GM19468 (cell line): ENCODE data around the gene BANK1.

Experiments
- ATAC-seq: cut with Tn5 transposase; IDR thresholded peaks from one replicate; pipeline ENCODE4 v1.9.1; 2021; ENCODE audit warnings: mild to moderate bottlenecking, moderate library complexity, moderate number of reproducible peaks; ENCODE audit not compliant: unreplicated experiment; ENCODE audit errors: extremely low read depth

The BANK1 gene

DNA sequence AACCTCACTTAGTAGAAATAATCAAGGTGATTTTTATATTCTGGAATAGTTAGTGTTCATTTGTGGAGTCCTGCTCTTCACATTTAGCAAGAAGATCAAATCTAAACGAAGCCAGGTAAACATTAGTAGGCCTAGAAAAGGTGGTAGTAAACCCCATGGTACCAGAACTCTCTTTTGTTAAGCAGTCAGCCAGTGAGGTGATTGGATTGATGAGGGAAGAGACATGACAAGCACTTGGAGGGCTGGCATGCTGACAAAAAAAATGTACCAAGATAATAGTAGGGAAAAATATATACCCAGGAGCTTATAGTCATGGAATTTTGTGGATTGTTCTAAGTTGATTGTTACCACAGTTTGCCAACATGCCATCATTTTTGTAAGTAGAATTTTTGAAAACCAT lies 163.8 kb downstream of the BANK1 start:
- no peak for ATAC-seq

DNA sequence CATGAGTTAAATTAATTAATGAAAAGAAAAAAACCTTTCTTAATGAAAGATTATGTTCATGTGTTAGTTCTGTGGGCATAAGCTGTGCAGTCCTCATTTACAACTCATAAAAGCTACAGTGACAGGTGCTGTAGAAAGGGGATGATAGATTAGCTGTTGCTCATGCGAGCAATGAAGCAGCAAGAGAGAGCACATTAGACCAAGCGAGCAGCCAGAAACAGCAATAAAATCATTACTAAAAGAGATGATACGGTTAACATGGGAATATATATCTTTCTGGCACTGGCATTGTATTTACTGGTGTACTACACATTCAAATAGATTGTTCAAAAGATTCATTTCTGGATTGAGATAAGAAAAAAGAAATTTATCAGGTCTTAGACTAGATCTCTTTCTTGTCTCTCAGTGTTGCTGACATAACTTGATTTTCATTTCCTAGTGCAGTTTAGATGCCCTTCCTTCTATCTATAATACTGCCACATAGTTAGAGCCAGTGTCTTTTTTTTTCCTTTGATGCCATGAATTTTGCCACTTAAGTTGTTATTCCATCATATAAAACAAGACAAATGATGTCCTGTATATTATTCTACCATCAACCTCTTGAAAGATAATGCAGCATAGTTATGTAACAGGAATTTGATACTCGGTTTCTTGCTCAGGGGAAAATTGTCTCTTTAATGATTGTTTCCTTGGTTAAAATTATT lies 164.6 kb downstream of the BANK1 start:
- ATAC-seq = no peak

DNA sequence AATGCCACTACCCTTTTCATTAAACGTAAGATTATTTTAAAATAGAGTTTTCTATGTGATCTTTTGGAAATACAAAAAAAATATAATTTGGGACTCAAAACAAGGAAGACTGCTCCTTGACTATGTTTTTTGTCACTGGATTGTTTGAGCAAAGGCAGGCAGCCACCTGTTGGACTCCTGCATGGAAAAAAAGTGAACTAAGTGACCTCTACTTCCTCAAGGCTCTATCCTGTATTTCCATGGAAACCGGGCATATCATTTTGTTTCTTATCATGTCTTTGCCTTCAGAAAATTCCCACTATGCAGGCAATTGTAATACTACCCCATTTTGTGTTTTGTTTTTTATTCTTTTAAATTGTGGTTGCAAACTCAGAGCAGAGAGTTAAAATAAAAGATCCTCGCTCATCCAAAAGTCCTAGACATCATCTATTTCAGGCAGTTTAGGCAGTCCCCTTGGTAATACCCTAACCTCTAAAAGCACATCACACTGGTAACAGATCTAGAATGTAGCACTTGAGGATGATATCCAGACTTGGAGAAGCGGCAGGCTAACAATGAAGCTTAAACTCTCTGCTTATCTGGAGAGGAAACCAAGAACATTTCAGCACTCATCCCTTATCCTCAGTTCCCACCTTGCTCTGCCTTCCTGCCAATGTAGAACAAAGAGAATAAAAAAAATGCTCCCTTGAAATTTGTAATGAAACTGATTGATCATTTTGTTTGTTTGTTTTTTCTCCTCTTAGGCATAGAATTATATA lies 165.7 kb downstream of the BANK1 start:
- ATAC-seq = no peak

DNA sequence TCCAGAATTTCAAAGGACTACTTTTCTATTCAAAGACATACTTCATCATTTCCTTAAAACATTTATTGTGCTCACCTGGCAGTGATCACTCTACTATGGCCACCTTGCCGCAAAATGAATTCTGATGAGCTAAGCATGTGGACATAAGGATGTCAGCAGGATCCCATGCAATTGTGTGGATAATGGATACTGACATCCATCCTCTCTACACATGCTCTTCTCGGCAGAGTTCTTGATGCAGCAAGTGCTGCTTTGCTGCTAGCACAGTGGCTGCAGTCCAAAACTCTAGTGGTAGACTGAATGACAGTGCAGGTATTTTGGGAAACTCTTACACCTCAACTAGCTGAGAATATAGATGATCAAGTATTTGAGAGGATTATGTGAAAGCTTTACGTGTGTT lies 168.0 kb downstream of the BANK1 start:
- ATAC-seq = no peak

DNA sequence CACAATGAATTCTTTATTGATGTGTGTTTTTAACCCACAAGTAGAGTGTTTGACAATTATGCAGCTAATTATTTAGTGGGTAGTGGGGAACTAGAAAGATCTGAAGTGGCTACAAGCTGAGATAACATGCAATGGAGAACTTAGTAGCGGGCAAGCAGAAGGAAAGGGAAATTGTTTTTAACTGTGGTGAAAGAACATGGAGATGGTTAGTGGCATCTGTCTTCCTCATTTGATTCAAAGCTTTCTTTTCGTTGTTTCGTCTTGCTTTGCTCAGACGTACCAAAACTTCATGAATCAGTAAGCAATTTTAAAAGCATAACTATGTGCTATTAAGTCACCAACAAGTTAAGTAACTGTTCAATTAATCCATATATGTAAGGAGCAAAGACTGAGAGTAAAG lies 169.9 kb downstream of the BANK1 start:
- no peak for ATAC-seq

DNA sequence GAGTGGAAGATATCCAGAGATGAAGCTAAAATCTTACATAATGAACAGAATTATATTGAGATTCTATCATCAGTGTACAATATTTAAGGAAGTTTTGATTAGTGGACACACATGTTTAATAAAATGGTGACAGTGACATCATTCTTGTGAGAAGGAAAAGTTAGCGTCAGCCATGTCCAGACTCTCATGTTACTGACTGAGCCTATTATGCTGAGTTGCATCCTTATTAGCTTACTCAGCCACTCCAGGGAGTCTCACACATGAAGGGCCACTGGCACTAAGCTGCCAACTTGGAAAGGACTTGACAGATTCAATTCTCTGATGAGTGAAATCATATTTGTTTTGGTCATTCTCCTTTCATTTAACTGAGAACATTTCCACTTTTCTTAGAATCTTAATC lies 170.6 kb downstream of the BANK1 start:
- ATAC-seq = no peak

DNA sequence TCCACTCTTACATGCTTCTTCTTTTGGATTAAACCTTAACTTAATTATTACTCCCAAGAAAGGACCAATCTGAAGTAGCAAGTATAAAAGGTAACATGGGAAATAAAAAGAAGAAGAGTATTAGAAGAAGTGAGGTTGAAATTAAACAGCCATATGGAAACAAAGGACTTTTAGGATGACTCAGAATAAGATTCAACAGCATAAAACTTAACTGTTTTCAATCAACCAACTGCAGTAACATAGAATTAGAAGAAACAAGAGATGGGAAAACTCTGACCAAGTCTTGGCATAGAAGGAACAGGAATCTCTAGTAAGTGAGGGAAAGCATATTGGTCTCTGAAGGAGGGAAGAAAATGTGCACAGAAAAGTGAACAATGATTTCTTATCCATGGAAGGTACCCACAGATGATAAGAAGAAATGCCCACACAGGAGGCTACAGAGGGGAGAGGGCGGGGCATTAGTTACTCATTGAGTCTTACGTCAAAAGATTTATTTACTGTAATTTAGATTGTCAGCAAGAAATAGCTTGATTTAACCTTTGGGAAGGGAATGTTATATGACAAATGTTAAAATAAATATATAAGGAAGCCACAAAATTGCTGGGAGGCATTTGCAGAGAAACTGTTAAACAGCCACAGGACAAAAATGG lies 177.3 kb downstream of the BANK1 start:
- ATAC-seq = no peak

DNA sequence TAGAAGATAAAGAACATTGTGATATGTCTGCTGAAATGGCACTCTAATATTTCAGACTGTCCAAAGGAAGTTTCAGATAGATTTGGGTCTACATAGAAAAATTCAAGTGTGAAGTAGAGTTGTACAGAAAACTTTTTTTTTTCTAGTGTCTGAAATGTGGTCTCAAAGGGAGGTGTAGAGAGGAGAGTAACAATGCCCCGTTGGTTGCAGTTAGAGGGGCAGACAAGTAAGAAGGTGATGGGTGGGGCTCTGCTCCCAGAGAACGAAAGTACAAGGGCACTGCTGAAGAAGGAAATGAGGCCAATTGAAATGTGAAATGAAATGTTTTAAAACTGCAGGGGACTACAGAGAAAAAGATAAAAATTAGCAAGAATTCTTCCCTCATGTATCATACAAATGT lies 177.8 kb downstream of the BANK1 start:
- ATAC-seq = no peak

DNA sequence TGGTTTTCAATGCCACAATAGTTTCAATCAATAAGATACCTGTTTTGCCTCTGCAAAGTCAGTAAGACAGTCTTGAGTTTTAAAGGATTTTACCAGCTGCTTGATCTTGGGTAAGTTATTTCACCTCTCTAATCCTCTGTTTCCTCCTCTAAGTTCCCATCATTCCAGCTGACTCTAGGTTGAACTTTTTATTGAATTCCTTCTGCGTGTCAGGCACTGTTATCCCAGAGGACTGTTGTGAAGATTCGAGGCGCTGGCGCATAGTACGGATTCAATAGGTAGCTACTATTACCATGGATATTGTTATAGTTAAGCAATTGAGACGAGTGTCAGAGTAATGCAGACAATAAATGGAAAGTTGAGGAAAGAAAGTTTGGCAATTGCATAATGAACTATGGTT lies 179.4 kb downstream of the BANK1 start:
- no peak for ATAC-seq

DNA sequence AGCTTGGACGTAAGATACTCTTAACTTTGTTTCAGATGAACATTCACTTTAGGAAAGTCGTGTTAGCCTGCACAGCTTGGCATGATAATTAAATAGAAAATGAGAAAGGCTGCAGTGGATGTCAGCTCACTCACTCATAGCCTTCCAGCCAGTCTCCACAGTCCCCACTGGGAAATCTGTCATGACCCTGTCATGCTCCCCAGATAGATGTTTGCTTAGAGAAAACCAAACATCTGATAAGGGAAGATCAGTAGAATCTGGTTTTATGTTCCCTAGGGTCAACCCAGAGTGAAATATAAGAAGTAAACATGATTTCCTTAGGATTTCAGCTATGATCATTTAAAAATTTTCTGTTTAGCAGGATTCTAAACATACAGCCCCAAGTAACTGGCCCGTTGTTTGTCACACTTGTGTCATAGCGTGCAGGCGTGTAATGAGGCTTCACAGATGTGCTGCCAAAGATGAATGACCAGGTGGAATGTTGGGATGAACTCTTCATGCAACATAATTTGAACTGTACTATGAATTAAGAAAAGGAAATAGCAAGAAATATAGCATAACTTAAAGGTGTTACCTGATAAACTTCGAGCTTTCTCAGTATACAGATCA lies 180.1 kb downstream of the BANK1 start:
- no peak for ATAC-seq

DNA sequence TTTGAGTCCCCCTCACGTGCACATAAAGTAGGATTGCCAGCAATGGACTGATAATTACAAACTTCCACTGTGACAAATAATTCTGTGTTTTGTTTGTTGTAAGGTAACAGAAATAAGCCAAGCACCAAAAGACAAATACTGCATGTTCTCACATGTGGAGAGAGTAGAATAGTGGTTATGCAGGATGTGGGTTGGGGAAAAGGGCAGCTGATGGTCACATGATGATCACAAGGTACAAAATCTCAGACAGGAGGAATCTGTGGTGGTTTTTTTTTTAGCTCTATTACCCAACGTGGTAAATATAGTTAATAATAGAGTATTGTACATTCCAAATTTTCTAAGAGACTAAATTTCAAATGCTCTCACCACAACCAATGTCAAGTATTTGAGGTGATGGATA lies 182.3 kb downstream of the BANK1 start:
- ATAC-seq = no peak

DNA sequence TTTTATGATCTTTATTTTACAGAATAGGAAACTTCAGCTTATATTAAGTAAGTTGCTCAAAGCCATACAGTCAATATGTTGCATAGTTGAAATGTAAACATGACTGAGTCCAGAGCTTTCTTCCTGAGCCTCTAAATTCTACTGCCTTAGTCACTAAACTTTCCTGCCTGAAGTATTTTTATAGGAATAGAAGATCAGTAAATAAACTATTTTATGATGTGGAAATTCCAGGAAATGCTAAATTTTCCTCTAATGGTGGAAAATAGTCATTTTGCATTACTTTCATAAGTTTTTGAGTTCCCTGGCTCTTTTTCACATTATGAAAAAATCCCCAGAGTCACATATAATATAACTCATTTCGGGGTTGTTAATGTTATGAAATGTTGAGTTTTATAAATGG lies 182.8 kb downstream of the BANK1 start:
- ATAC-seq = no peak

DNA sequence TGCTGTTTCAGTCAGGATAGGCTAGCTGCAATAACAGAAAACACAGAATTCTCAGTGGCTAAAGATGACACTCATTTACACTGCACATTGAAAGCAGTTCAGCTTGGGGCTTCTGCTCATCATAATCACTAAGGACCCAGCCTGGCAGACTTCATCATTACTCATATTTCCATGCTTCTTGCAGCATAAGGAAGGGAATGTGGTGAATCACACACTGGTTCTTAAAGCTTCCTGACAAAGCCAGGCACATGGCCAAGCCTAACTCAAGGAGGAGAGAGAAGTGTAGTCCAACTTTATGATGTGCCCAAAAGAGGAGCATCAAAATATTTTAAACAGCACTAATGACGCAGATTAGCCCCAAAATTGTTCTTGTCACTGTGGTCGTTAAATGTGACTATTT lies 186.5 kb downstream of the BANK1 start:
- ATAC-seq = no peak

DNA sequence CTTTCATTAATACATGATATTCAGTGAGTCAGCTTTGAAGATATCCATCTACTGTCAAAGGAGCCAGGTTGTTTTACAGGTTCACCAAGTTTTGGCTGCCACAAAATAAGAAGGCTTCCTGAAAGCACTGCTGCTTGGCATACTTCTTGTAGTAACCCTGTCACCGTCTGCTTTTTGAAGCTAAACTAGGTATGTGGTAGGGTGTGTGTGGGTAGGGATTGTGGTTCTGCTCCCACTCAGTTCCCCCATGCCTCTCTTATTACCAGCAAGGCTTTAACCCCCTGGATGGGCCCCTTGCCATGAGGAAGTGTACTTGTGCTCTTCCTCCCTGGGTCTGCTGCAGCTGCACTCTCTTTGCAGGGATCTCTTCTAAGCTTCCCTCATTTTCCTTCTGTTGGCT lies 191.2 kb downstream of the BANK1 start:
- no peak for ATAC-seq

DNA sequence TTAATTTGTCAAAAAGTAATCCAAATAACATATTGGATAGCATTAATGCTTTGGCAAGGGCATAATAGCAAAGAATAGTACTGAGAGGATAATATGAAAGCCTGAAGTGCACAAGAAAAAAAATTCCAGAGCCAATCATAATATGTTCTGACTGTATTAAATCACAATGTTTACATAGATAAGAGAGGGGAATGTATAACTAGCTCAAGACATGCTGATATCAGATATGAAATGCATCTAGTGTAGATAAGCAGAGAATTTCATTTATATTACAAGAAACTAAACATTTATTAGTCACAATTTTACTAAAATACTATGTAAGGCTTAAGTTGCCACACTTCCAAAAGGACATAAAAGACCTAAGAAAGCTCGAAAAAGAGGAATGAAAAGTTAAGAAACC lies 193.3 kb downstream of the BANK1 start:
- ATAC-seq = no peak

DNA sequence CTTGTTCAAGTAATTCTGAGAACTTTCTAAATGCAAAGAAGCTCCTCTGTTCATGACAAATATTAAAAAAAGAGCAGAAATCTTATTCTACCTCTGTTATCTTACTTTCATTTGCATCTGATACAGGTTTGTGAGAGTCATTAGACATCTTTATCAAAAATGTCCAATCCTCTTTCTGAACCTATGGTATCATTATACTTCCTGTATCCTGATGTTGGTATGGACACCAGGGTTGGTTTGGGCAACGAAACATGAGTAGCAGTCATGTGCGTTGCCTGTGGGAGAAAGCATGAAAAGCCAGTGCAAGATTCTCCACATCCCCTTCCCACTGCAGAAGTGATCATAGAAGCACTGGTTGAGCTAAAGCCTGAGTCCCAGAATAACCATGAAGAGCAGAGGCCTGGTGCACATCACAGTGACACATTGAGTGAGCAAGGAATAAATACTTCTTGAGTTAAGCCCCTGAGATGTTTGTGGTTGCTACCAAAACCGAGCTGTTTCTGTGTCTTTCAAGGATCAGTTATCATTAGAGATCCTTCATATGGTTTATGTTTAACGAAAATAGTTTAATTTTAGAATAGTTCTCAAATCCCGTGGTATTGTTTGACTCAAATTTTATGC lies 197.2 kb downstream of the BANK1 start:
- ATAC-seq = peak; percentile 83

DNA sequence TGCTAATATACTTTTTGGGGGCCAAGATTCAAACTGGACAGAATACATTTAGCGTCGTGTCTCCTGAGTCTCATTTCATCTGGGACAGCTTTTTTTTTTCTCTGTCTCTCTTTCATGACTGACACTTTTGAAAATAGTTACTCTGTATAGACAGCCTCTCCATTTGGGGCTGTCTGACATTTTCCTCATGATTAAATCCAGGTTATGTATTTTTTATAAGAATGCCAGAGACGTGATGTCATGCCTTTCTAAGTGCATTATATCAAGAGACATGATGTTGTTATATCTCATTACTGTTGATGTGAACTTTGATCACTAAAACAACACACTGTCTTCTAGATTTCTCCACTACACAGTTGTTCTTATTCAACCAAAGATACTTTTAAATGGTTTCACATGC lies 199.0 kb downstream of the BANK1 start:
- ATAC-seq = no peak

DNA sequence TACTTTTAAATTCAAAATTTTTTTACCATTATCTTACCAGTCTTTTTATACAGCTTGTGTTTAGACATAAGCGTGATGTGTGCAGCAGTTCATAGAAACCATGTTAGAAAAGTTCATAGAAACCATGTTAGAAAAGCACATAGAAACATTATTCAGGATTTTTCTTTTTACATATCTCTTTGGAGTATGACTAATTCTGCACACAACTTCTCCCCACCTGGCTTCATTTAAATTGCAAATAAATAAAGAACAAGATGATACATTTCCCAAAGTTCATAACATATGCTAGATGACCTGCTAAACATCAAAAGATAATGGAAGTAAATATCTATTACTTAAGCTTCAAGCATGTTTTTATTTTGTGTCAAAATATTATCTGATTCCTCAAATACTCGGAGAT lies 201.9 kb downstream of the BANK1 start:
- ATAC-seq = no peak

DNA sequence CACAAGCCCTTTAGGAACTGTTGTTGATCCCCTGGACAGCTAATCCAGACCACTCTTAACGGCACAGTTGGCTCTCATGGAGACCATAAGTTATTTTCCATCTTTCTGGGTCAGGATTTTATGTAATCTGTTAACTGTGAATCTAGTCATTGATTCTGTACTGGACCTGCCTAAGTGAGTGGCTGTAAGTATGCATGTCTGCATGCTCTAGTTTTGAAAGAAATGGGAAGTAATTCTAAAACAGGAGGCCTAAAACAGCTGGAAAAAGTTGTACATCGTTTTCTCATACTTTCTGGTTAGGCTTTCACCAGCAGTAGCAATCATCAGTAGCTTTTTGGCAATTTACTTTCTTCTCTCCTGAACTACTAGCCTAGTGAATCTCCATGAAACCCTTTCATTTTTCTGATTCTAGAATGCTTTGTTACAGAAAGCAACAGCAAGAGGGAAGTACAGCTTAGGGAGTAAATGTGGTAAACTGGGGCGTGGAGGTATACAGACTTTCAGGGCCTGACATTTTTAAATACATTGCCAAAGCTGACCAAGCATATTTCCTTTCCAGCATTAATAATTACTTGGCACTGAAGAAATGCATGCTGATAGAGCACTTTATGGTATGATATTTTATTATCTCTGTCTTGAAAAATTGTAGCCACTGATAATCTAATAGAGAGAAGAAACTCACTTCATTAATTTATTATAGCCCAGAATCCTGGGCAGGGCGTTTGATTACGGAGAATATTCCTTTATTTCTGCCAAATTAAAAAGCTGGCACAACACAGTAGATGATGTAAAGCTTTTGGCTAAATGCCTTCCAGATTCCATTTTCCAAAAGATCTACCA lies 202.7 kb downstream of the BANK1 start:
- ATAC-seq = no peak
